PC-9 (cell line): ENCODE data around the gene APOBEC2.

Experiments
- EZH2 ChIP-seq: fragments of 200-600 bp; sonication (generic); IDR thresholded peaks from 2 replicates; pipeline ENCODE4 v1.8.0; 2017; ENCODE audit warnings: antibody characterized with exemption, low read depth
- TF ChIP-seq, protein P1 (sequence below): fragments of 200-600 bp; sonication (generic); conservative IDR thresholded peaks from 2 replicates; pipeline ENCODE4 v1.6.1; 2017; ENCODE audit warnings: mixed run types, antibody characterized with exemption, mild to moderate bottlenecking, moderate library complexity

DNA sequence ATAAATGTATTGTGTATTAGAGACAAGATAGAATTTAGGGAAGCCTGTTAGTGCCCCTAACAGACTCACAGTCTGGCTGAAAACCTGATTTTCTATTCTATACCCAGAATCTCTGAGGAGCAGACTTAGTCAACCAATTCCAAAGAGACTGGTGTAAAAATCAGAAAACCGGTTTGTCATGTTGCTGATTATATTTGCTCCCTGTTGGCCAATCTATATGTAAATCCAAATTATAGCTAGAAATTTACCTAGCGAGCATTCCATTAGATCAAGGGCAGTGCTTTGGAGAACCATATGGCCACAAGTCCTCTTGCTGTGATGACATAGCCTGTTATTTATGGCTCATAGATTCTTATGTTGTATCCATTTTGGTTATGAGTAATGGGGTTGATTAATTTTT, 24.5 kb downstream of the APOBEC2 start:
- no peak for TF ChIP-seq EZH2
- TF ChIP-seq, protein P1, sequence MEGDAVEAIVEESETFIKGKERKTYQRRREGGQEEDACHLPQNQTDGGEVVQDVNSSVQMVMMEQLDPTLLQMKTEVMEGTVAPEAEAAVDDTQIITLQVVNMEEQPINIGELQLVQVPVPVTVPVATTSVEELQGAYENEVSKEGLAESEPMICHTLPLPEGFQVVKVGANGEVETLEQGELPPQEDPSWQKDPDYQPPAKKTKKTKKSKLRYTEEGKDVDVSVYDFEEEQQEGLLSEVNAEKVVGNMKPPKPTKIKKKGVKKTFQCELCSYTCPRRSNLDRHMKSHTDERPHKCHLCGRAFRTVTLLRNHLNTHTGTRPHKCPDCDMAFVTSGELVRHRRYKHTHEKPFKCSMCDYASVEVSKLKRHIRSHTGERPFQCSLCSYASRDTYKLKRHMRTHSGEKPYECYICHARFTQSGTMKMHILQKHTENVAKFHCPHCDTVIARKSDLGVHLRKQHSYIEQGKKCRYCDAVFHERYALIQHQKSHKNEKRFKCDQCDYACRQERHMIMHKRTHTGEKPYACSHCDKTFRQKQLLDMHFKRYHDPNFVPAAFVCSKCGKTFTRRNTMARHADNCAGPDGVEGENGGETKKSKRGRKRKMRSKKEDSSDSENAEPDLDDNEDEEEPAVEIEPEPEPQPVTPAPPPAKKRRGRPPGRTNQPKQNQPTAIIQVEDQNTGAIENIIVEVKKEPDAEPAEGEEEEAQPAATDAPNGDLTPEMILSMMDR = no peak
